Measurements from ENCODE around the gene GPR108. TPM values are rescaled to one million over a fixed set of nuclear protein-coding genes. Genes with fewer than 3 reads are reported as not detected.

GPR108 gene
- total and polyA plus RNA-seq, 2 of the 8 experiments (the other 6 are each of a cell fraction or from before 2014, with no cell fraction given) = 34.9 to 46.0 TPM

DNA sequence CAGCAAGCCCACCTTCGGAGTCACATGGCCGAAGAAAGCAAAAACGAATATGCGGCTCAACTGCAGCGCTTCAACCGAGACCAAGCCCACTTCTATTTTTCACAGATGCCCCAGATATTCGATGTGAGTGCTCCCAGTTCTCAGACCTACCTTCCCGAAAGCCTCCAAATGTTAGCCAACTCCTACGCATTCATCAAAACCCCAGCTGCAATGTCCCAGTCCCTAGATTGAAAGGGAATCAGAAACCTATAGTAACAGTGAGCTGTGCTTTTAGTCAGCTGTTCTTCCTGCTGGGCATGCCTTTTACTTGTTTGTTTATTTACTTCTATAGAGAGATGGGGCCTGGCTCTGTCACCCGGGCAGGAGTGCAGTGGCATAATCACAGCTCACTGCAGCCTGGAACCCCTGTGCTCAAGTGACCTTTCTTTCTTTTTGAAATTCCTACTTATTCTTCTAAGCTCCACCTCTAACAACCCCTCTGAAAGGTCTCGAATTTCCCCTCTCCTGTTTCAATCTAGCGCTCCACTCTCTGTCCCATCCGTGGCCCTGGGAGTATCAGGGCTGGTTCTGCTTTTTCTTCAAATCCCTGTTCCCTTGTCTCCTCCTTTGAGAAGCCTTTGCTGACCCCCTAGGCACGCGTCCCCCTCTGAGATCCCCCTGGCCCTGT lies 6.5 kb upstream of the GPR108 start:
- H2AK5ac ChIP-seq (ENCODE audit: low read depth, low read length) = no peak overlapping the region
- peaks cover 0 to 13% of the 10 kb centered on the region in 2 experiments; a peak in 1 of 4 replicates for H3K79me2 ChIP-seq (ENCODE audit: control insufficient read depth in 1 of 2, insufficient read depth in 2 of 2, low read length in 2 of 2)
- peaks cover 20 to 64% (median 36%) of the 10 kb centered on the region in 4 experiments for H3K36me3 ChIP-seq (ENCODE audit: control insufficient read depth in 2 of 4, insufficient read depth in 4 of 4, low read length in 3 of 4)
- H3K23ac ChIP-seq (ENCODE audit: insufficient read length) = no peak overlapping the region
- H4K20me1 ChIP-seq (replicated peaks in 1 of 2; ENCODE audit: control insufficient read depth in 1 of 2, insufficient read depth in 2 of 2, low read length in 2 of 2) = peaks cover 0 to 5% of the 10 kb centered on the region in 2 experiments
- no peak overlapping the region for H2BK12ac ChIP-seq (ENCODE audit: low read depth, low read length)
- 82% methylated on average over 13 of the region's 15 CpGs; no CpG with 5 or more reads in 1 of the 2 experiments for WGBS, 2 experiments (ENCODE audit: extremely low coverage in 1 of 2, insufficient coverage in 1 of 2, insufficient read length in 1 of 2, insufficient replicate concordance in 2 of 2, low coverage in 1 of 2, low lambda C conversion rate in 2 of 2, missing lambda C conversion rate in 1 of 2)
- peaks cover 0 to 20% (median 14%) of the 10 kb centered on the region in 4 experiments; a peak in 6 of 7 replicates for H3K4me1 ChIP-seq (replicated peaks in 1 of 4; ENCODE audit: control insufficient read depth in 3 of 4, insufficient read depth in 4 of 4, low read length in 3 of 4)
- no peak overlapping the region for H3K4ac ChIP-seq (replicated peaks; ENCODE audit: insufficient read length, low read depth, low read length)
- peak overlapping the region; percentile 71 for H2BK5ac ChIP-seq (ENCODE audit: low read depth, low read length)
- H3K18ac ChIP-seq (ENCODE audit: extremely low read depth, low read length) = no peak overlapping the region
- no peaks in the 10 kb centered on the region for H3K27me3 ChIP-seq (replicated peaks in 1 of 4; ENCODE audit: control insufficient read depth in 3 of 4, extremely low read depth in 1 of 4, insufficient read depth in 3 of 4, low read length in 3 of 4)
- peaks cover 14% of the 10 kb centered on the region for H3K23me2 ChIP-seq (ENCODE audit: low read depth, low read length)
- H3K56ac ChIP-seq (replicated peaks; ENCODE audit: insufficient read length, low read depth, low read length) = no peak overlapping the region
- no peak overlapping the region for H3K14ac ChIP-seq (ENCODE audit: insufficient read length)
- H3K4me2 ChIP-seq (ENCODE audit: insufficient read depth in 1 of 2, low read depth in 2 of 2, low read length in 2 of 2) = peak overlapping the region; percentile 2 to 38; a peak in 2 of 4 replicates
- no peak overlapping the region for H4K8ac ChIP-seq (ENCODE audit: extremely low read depth, insufficient read depth, low read length)
- POLR2A ChIA-PET (ENCODE audit: partially characterized antibody) = interaction anchor here (0.8 to 9.7 kb wide), 4 partner anchors 8 to 320 kb away, joined by 3 to 110 read pairs (median 4); no protein-coding TSS in a partner anchor
- H3K79me1 ChIP-seq (ENCODE audit: low read depth, low read length) = peaks cover 5% of the 10 kb centered on the region
- H4K91ac ChIP-seq (replicated peaks; ENCODE audit: insufficient read length, low read length) = no peak overlapping the region
- no peak overlapping the region for H2BK15ac ChIP-seq (ENCODE audit: low read length)
- no peak overlapping the region for H4K5ac ChIP-seq (ENCODE audit: insufficient read length, low read depth, low read length)
- peak overlapping the region; percentile 22; the same call in 1 of the 2 replicates for H3K27ac ChIP-seq (ENCODE audit: low read depth, low read length)
- H3K9ac ChIP-seq (replicated peaks in 1 of 4; ENCODE audit: extremely low read depth in 1 of 4, low read depth in 3 of 4, low read length in 3 of 4) = no peak overlapping the region
- DNase-seq (ENCODE audit: low read depth in 1 of 2, low spot score in 2 of 2) (no peak), FAIRE-seq (no peak)
- no peak overlapping the region for H2BK120ac ChIP-seq (replicated peaks; ENCODE audit: low read depth, low read length)
- no peak overlapping the region for H2BK20ac ChIP-seq (ENCODE audit: low read length)
- CTCF ChIA-PET (ENCODE audit: partially characterized antibody) = interaction anchor here (1.1 kb wide), 1 partner anchor 28 kb away, joined by 3 read pairs; no protein-coding TSS in a partner anchor
- no peak overlapping the region for H3K4me3 ChIP-seq (ENCODE audit: extremely low read depth in 1 of 4, insufficient read depth in 2 of 4, low read depth in 3 of 4, low read length in 4 of 4)
- no peaks in the 10 kb centered on the region for H3K9me3 ChIP-seq (ENCODE audit: insufficient read depth in 2 of 2, low read depth in 1 of 2, low read length in 1 of 2)
- no peak overlapping the region for H2AFZ ChIP-seq (ENCODE audit: low read length)
- no peak for TF ChIP-seq KDM1A (IDR thresholded peaks at IDR 0.05; ENCODE audit: borderline replicate concordance, low read length)
- TF ChIP-seq CHD2 (IDR thresholded peaks at IDR 0.05; ENCODE audit: low read length) = no peak
- no peak for TF ChIP-seq KDM4A (IDR thresholded peaks at IDR 0.05; ENCODE audit: low read depth, low read length, severe bottlenecking)
- TF ChIP-seq CTBP2 (IDR thresholded peaks at IDR 0.05; ENCODE audit: borderline replicate concordance, insufficient read depth, insufficient read length, low read length) = no peak
- TF ChIP-seq, protein P1, sequence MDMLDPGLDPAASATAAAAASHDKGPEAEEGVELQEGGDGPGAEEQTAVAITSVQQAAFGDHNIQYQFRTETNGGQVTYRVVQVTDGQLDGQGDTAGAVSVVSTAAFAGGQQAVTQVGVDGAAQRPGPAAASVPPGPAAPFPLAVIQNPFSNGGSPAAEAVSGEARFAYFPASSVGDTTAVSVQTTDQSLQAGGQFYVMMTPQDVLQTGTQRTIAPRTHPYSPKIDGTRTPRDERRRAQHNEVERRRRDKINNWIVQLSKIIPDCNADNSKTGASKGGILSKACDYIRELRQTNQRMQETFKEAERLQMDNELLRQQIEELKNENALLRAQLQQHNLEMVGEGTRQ (IDR thresholded peaks at IDR 0.05; ENCODE audit: low read length) = no peak
- TF ChIP-seq RNF2 (IDR thresholded peaks at IDR 0.05; ENCODE audit: borderline replicate concordance, low read depth, low read length, missing control alignments, poor library complexity, severe bottlenecking) = no peak
- no peak for TF ChIP-seq SUZ12 (IDR thresholded peaks at IDR 0.05; ENCODE audit: low read length)
- no peak for TF ChIP-seq CBX5 (IDR thresholded peaks at IDR 0.05; ENCODE audit: low read depth, low read length)
- no peak for TF ChIP-seq CEBPB (IDR thresholded peaks at IDR 0.05; ENCODE audit: low read depth, low read length)
- no peak for TF ChIP-seq ASH2L (IDR thresholded peaks at IDR 0.05; ENCODE audit: low read length)
- TF ChIP-seq MAFK (IDR thresholded peaks at IDR 0.05; ENCODE audit: low read depth, low read length) = no peak
